A673 (cell line): ENCODE measurements around the gene NPC1L1. TPM values are rescaled to one million over a fixed set of nuclear protein-coding genes. Genes with fewer than 3 reads are reported as not detected.

Source experiments
- BruUV-seq: library from RNA; stranded (reverse); fragments of 400-500 nt; replicated peaks from 2 replicates; lab custom pipeline; 2021; lab: Mats Ljungman, UMichigan
- CTCF ChIA-PET: fragments of 300-600 bp; sonication (Branson Sonifier 250); formaldehyde crosslinking; loops from one replicate; lab custom pipeline; 2022; ENCODE audit warnings: antibody characterized with exemption; lab: Charles Lee
- POLR2A ChIA-PET: fragments of 300-600 bp; sonication (Branson Sonifier 250); formaldehyde crosslinking; loops from one replicate; lab custom pipeline; 2022; ENCODE audit warnings: antibody characterized with exemption; ENCODE audit not compliant: low non-redundant PET; lab: Charles Lee
- DNase-seq: peaks from one replicate; pipeline ENCODE4 v3.0.0-alpha.2; 2015; ENCODE audit warnings: low spot score
- H3K27ac ChIP-seq: fragments of 200-600 bp; sonication (generic); 2 replicates; pipeline ENCODE4 v1.5.1; 2016; ENCODE audit warnings: mixed run types, low read depth, mild to moderate bottlenecking, mixed read lengths, antibody characterized with exemption, low read length; ENCODE audit not compliant: poor library complexity, severe bottlenecking
- H3K27me3 ChIP-seq: fragments of 200-600 bp; sonication (generic); replicated peaks from 2 replicates; pipeline ENCODE4 v1.6.1; 2017; ENCODE audit warnings: mixed run types, low read depth, mild to moderate bottlenecking, mixed read lengths, antibody characterized with exemption, low read length; ENCODE audit not compliant: insufficient read depth, poor library complexity
- H3K36me3 ChIP-seq: fragments of 200-600 bp; sonication (generic); 2 replicates; pipeline ENCODE4 v1.6.1; 2016; ENCODE audit warnings: mixed run types, mild to moderate bottlenecking, mixed read lengths, antibody characterized with exemption, low read length; ENCODE audit not compliant: insufficient read depth, poor library complexity, severe bottlenecking
- H3K4me1 ChIP-seq: fragments of 200-600 bp; sonication (generic); 2 replicates; pipeline ENCODE4 v1.6.1; 2017; ENCODE audit warnings: mixed run types, mild to moderate bottlenecking, mixed read lengths, antibody characterized with exemption, low read length; ENCODE audit not compliant: insufficient read depth, poor library complexity, severe bottlenecking
- H3K4me3 ChIP-seq: fragments of 200-600 bp; sonication (generic); 2 replicates; pipeline ENCODE4 v1.5.1; 2016; ENCODE audit warnings: low read depth, mixed run types, mild to moderate bottlenecking, mixed read lengths, low read length; ENCODE audit not compliant: poor library complexity, severe bottlenecking
- H3K9me3 ChIP-seq: fragments of 200-600 bp; sonication (generic); 2 replicates; pipeline ENCODE4 v1.6.1; 2016; ENCODE audit warnings: mixed run types, low read depth, mild to moderate bottlenecking, mixed read lengths, antibody characterized with exemption, low read length; ENCODE audit not compliant: poor library complexity, severe bottlenecking
- EZH2 ChIP-seq: fragments of 200-600 bp; sonication (generic); IDR thresholded peaks from 2 replicates; pipeline ENCODE4 v1.6.1; 2017; ENCODE audit warnings: borderline replicate concordance, low read depth, mild to moderate bottlenecking, mixed read lengths, antibody characterized with exemption, low read length; ENCODE audit not compliant: poor library complexity, severe bottlenecking
- intact Hi-C: fragments of 100-400 bp; cut with micrococcal nuclease; formaldehyde crosslinking; loops from one replicate; pipeline ENCODE4 v1.10.0; 2022; ENCODE audit not compliant: unreplicated experiment
- total RNA-seq: library from RNA; stranded (reverse); gene quantifications from 2 replicates; pipeline ENCODE4 v1.2.3, GENCODE V29; 2021
- TF ChIP-seq, protein P1 (sequence below): fragments of 300-800, 200-600 bp; sonication (generic); conservative IDR thresholded peaks from 2 replicates; pipeline ENCODE4 v1.5.1; 2017; ENCODE audit warnings: low read depth, mild to moderate bottlenecking, antibody characterized with exemption, low read length, moderate library complexity, mixed read lengths

The NPC1L1 gene
- total RNA-seq, 1 experiment from 2014 or later: not detected

DNA sequence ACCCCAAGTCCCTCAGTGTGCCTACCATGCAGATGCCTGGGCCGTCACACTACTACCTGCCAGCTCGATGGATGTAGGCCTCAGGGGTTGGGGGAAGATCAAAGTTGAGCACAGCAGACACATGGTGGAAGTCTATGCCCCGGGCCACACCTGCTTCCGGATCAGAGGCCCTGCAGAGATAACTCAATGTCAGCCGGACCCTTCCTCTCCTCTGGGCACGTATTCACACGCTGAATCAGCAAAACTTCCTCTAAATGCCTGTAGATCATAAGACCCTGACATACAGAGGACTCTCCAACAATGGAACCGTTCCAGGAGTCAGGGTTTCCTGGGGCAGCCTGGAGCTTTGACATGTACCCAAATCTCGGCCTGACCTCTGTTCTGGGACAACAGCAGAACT lies 28.8 kb upstream of the NPC1L1 start:
- TF ChIP-seq EZH2: no peak
- TF ChIP-seq, protein P1, sequence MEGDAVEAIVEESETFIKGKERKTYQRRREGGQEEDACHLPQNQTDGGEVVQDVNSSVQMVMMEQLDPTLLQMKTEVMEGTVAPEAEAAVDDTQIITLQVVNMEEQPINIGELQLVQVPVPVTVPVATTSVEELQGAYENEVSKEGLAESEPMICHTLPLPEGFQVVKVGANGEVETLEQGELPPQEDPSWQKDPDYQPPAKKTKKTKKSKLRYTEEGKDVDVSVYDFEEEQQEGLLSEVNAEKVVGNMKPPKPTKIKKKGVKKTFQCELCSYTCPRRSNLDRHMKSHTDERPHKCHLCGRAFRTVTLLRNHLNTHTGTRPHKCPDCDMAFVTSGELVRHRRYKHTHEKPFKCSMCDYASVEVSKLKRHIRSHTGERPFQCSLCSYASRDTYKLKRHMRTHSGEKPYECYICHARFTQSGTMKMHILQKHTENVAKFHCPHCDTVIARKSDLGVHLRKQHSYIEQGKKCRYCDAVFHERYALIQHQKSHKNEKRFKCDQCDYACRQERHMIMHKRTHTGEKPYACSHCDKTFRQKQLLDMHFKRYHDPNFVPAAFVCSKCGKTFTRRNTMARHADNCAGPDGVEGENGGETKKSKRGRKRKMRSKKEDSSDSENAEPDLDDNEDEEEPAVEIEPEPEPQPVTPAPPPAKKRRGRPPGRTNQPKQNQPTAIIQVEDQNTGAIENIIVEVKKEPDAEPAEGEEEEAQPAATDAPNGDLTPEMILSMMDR: no peak
- no peak overlapping the region for H3K27ac ChIP-seq
- H3K27me3 ChIP-seq: no peaks in the 10 kb centered on the region
- H3K36me3 ChIP-seq: peaks cover 74% of the 10 kb centered on the region
- no TSS peak for BruUV-seq
- no peaks in the 10 kb centered on the region for H3K9me3 ChIP-seq
- ChIA-PET CTCF (no interaction called here), POLR2A (no interaction called here)
- intact Hi-C loops: loop anchor here (5.0 kb wide), 1 partner anchor 328 kb away; no protein-coding TSS in a partner anchor
- no peak for DNase-seq
- H3K4me3 ChIP-seq: no peak overlapping the region
- peaks cover 9% of the 10 kb centered on the region for H3K4me1 ChIP-seq

DNA sequence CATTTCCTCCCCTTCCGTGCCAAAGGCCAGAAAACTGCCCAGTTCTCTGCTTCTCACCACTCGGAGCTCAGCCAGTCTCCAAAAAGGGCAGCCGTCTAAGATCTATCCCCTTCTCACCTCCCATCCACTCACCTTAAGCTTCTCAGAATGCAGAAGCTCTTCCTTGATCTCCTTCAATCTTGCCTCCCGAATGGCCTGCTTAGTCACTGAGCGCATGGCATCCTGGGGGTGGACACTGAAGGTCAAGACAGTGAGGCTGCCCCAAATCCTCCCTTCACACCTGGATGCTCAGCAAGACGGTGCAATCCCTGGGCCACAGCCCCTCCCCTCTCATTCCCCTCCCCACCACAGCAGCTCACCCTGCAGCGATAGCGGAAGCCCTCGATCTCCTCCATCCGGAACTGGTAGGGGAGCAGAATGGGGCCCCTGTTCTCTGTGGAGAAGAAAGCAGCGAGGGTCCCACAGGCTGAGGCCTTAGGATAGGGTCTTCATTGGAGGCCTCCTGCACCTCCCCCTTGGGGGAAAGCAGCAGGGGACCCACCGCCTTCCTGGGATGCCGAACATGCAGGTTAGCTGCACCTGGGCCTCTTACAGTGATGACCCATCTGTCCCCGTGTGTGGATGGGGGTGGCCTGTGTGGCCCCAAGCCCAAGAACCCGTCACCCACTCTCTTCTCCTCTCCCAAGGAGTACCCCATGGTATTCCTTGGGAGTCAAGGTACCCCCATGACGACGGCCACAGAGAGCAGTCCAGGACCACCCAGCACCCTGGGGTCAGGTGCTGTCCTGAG lies 27.8 kb upstream of the NPC1L1 start:
- TF ChIP-seq EZH2: no peak
- TF ChIP-seq, protein P1: no peak
- BruUV-seq: no TSS peak
- Histone ChIP-seq H3K9me3 (no peaks in the 10 kb centered on the region), H3K27ac (no peak overlapping the region), H3K36me3 (peaks cover 84% of the 10 kb centered on the region), H3K4me1 (peaks cover 4% of the 10 kb centered on the region), H3K27me3 (no peaks in the 10 kb centered on the region), H3K4me3 (no peak overlapping the region)
- ChIA-PET CTCF (no interaction called here), POLR2A (no interaction called here)
- intact Hi-C loops: loop anchor here (5.0 kb wide), 1 partner anchor 327 kb away; no protein-coding TSS in a partner anchor
- DNase-seq: no peak

DNA sequence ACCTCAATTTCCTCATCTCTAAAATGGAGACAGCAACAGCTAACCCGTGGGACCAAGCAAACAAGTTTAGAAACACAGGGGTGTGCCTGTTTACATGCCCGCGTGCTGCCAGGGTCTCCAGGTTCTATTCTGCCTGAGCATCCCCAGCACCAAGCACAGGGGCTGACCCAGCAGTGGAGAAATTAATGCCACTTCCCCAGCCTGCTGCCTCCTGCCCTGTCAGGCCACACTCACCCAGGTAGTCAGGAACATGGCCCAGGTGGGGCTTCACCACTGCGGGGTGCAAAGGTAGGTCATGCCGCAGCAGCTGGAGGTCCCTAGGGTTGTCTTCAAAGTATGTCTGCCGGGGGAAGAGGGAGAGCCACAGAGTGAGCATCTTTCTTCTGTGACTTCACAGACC lies 26.8 kb upstream of the NPC1L1 start:
- Histone ChIP-seq H3K27ac (no peak overlapping the region), H3K36me3 (peaks cover 81% of the 10 kb centered on the region), H3K9me3 (no peaks in the 10 kb centered on the region), H3K27me3 (no peaks in the 10 kb centered on the region), H3K4me3 (no peak overlapping the region), H3K4me1 (peaks cover 4% of the 10 kb centered on the region)
- ChIA-PET POLR2A (no interaction called here), CTCF (no interaction called here)
- intact Hi-C loops: loop anchor here (5.0 kb wide), 1 partner anchor 326 kb away; no protein-coding TSS in a partner anchor
- no TSS peak for BruUV-seq
- no peak for DNase-seq
- TF ChIP-seq, protein P1: no peak
- TF ChIP-seq EZH2: no peak
